ENCODE measurements around the gene FANCE.

Gene FANCE

DNA sequence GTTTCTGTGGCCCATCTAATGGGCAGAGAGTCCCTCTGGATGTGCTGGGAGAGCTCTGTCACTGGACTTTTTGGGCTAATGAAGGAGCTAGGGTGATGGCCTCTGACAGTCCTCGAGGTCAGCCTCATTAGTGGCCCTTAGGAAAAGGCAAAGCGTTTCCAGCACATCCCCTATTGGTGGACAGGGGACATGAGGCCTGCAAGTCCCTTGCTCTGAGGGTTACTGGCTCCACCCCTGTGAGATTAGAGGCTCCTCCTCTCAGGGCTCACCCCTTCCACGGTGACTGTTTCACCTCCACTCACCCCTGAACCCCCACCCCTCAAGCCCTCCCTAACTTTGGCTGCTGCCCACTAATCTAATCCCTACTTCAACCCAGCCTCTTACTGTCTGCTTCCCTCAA, 12.8 kb upstream of the FANCE start:
- TF ChIP-seq SIN3A (IDR thresholded peaks at IDR 0.05; ENCODE audit: borderline replicate concordance, insufficient read depth, low read length) (no peak), POLR2AphosphoS5 (IDR thresholded peaks at IDR 0.05; ENCODE audit: low read depth, low read length) (no peak), TAF1 (IDR thresholded peaks at IDR 0.05; ENCODE audit: borderline replicate concordance, insufficient read depth, low read length) (no peak), FOXP2 (optimal IDR thresholded peaks at IDR 0.05; ENCODE audit: borderline replicate concordance, extremely low read depth, extremely low read length, insufficient read depth) (no peak)
- TF ChIP-seq, protein P1, sequence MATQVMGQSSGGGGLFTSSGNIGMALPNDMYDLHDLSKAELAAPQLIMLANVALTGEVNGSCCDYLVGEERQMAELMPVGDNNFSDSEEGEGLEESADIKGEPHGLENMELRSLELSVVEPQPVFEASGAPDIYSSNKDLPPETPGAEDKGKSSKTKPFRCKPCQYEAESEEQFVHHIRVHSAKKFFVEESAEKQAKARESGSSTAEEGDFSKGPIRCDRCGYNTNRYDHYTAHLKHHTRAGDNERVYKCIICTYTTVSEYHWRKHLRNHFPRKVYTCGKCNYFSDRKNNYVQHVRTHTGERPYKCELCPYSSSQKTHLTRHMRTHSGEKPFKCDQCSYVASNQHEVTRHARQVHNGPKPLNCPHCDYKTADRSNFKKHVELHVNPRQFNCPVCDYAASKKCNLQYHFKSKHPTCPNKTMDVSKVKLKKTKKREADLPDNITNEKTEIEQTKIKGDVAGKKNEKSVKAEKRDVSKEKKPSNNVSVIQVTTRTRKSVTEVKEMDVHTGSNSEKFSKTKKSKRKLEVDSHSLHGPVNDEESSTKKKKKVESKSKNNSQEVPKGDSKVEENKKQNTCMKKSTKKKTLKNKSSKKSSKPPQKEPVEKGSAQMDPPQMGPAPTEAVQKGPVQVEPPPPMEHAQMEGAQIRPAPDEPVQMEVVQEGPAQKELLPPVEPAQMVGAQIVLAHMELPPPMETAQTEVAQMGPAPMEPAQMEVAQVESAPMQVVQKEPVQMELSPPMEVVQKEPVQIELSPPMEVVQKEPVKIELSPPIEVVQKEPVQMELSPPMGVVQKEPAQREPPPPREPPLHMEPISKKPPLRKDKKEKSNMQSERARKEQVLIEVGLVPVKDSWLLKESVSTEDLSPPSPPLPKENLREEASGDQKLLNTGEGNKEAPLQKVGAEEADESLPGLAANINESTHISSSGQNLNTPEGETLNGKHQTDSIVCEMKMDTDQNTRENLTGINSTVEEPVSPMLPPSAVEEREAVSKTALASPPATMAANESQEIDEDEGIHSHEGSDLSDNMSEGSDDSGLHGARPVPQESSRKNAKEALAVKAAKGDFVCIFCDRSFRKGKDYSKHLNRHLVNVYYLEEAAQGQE (IDR thresholded peaks at IDR 0.05; ENCODE audit: insufficient read depth in 1 of 2, low read depth in 2 of 2, low read length in 2 of 2) = no peak

DNA sequence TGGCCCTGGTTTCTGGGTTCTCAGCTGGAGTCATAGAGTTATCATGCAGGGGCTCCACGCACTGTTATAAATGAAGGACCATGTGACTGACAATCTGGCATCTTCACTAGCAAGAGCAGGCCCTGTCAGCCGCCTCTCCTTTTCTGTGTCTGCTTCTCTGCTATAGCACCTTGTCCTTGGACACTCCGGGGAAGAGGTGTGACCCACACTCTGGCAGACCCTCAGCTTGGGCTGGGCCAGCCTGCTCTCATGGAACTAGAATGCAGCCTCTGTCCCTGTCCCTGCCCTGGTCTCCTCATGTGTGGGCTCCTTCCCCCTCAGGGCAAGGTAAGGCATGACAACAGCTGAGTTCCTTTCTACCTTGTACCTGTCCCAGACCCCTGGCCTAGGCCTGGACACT, 10.9 kb upstream of the FANCE start:
- TF ChIP-seq SIN3A (IDR thresholded peaks at IDR 0.05; ENCODE audit: borderline replicate concordance, insufficient read depth, low read length) (no peak), FOXP2 (optimal IDR thresholded peaks at IDR 0.05; ENCODE audit: borderline replicate concordance, extremely low read depth, extremely low read length, insufficient read depth) (no peak), POLR2AphosphoS5 (IDR thresholded peaks at IDR 0.05; ENCODE audit: low read depth, low read length) (no peak), TAF1 (IDR thresholded peaks at IDR 0.05; ENCODE audit: borderline replicate concordance, insufficient read depth, low read length) (no peak)
- TF ChIP-seq, protein P1 (IDR thresholded peaks at IDR 0.05; ENCODE audit: insufficient read depth in 1 of 2, low read depth in 2 of 2, low read length in 2 of 2) = no peak

DNA sequence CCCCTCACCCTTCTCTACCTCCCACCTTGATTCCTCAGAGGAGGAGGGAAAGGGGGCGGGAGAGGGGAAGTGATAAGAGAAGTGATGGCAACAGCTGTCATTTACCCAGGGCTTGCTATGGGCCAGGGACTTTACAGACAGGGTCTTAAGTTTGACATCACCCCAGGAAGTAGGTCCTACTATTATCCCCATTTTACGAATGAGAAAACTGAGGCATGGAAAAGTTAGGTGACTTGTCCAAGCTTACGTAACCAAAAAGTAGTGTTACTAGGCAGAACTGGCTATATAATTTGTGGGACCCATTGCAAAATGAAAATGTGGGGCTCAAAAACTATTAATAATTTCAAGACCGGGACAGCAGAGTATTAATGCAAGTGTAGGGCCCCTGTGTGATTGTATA, 10.5 kb upstream of the FANCE start:
- TF ChIP-seq POLR2AphosphoS5 (IDR thresholded peaks at IDR 0.05; ENCODE audit: low read depth, low read length) (no peak), TAF1 (IDR thresholded peaks at IDR 0.05; ENCODE audit: borderline replicate concordance, insufficient read depth, low read length) (no peak)
- TF ChIP-seq, protein P1 (IDR thresholded peaks at IDR 0.05; ENCODE audit: insufficient read depth in 1 of 2, low read depth in 2 of 2, low read length in 2 of 2) = no peak

DNA sequence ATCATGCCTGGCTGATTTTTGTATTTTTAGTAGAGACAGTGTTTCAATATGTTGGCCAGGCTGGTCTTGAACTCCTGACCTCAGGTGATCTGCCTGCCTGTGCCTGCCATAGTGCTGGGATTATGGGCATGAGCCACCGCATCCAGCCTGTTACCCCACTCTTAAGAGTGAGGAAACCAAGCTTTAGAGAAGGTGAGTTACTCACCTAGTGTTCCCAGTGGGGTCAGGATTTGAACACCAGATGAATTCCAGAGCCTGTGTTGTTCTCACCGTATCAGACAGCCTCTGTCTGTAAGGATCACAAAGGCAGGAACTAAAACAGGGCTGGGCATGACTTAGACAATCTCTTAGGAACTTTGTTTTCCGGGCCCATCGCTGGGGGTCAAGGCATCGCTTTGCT, 9.4 kb upstream of the FANCE start:
- TF ChIP-seq, protein P1 (IDR thresholded peaks at IDR 0.05; ENCODE audit: insufficient read depth in 1 of 2, low read depth in 2 of 2, low read length in 2 of 2) = no peak
- no peak for TF ChIP-seq FOXP2 (optimal IDR thresholded peaks at IDR 0.05; ENCODE audit: borderline replicate concordance, extremely low read depth, extremely low read length, insufficient read depth)

DNA sequence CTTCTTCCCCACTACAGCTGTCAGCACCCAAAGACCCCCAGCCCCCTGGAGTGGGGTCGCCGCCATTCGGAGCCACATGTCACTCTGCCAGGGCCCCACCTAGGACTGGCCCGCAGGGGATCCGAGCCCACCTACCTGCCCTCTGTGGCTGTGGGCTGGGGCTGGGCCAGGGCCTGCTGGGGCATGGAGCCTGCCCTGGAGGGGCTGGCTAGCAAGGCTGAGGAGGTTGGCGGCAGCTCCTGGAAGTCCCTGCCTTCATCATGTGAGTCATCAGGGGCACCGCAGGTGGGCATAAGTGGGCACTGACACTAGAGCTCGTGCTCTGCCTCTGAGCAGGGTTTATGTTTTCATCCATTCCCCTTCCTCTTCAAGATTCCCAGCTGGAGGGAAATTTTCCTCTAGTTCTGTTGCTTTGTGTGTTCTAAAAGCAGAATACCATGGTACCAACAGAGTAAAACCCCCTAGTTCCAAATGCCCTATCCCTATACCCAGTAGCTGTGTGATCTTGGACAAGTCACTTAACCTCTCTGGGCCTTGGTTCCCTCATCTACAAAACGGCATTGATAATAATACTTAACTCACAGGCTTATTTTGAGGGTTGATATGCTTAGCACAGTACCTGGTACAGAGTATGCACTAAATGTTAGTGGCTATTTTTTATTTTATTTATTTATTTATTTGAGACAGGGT, 8.7 kb upstream of the FANCE start:
- TF ChIP-seq SIN3A (IDR thresholded peaks at IDR 0.05; ENCODE audit: borderline replicate concordance, insufficient read depth, low read length) = no peak
- no peak for TF ChIP-seq POLR2AphosphoS5 (IDR thresholded peaks at IDR 0.05; ENCODE audit: low read depth, low read length)
- TF ChIP-seq TAF1 (IDR thresholded peaks at IDR 0.05; ENCODE audit: borderline replicate concordance, insufficient read depth, low read length) = no peak
- TF ChIP-seq, protein P1 (IDR thresholded peaks at IDR 0.05; ENCODE audit: insufficient read depth in 1 of 2, low read depth in 2 of 2, low read length in 2 of 2) = no peak
- TF ChIP-seq FOXP2 (optimal IDR thresholded peaks at IDR 0.05; ENCODE audit: borderline replicate concordance, extremely low read depth, extremely low read length, insufficient read depth) = no peak
